ENCODE data around the gene EEF2K. TPM values are rescaled to one million over a fixed set of nuclear protein-coding genes. Genes with fewer than 3 reads are reported as not detected.
A peak's percentile ranks its signal among the peaks of the same experiment; 100 is the strongest.

Gene EEF2K
- total RNA-seq, 1 donor from 2014 or later: 12.2 TPM

GRCh38 chr16:22292320-22292719, 86.2 kb downstream of the EEF2K start:
- H3K4me3 ChIP-seq (ENCODE audit: low read depth, low read length): no peak overlapping the region
- no peak for DNase-seq (ENCODE audit: low read depth)
- TF ChIP-seq, protein P1, sequence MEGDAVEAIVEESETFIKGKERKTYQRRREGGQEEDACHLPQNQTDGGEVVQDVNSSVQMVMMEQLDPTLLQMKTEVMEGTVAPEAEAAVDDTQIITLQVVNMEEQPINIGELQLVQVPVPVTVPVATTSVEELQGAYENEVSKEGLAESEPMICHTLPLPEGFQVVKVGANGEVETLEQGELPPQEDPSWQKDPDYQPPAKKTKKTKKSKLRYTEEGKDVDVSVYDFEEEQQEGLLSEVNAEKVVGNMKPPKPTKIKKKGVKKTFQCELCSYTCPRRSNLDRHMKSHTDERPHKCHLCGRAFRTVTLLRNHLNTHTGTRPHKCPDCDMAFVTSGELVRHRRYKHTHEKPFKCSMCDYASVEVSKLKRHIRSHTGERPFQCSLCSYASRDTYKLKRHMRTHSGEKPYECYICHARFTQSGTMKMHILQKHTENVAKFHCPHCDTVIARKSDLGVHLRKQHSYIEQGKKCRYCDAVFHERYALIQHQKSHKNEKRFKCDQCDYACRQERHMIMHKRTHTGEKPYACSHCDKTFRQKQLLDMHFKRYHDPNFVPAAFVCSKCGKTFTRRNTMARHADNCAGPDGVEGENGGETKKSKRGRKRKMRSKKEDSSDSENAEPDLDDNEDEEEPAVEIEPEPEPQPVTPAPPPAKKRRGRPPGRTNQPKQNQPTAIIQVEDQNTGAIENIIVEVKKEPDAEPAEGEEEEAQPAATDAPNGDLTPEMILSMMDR (conservative IDR thresholded peaks at IDR 0.05; ENCODE audit: low read depth, low read length): no peak

- H3K4me3 ChIP-seq (ENCODE audit: low read depth, low read length): no peak overlapping the region
- TF ChIP-seq, protein P1 (conservative IDR thresholded peaks at IDR 0.05; ENCODE audit: low read depth, low read length): no peak
- DNase-seq (ENCODE audit: low read depth): no peak
Observed at GRCh38 chr16:22293137-22294106, 87.3 kb downstream of the EEF2K start.

GRCh38 chr16:22296225-22297113, 90.4 kb downstream of the EEF2K start:
- DNase-seq (ENCODE audit: low read depth): peak; percentile 33

GRCh38 chr16:22297114-22297870, 91.2 kb downstream of the EEF2K start, which contains the start of gene POLR3E:
Gene POLR3E, plus strand, starts transcription at chr16:22297409. Its CDS starts 5,560 bp downstream, at chr16:22302969.
- TF ChIP-seq, protein P1 (conservative IDR thresholded peaks at IDR 0.05; ENCODE audit: low read depth, low read length): peak; percentile 80
- DNase-seq (ENCODE audit: low read depth): peak; percentile 42
- peak within 1 kb of the TSS; percentile 90 for H3K4me3 ChIP-seq (ENCODE audit: low read depth, low read length)

More at GRCh38 chr16:22296225-22297113, 90.4 kb downstream of the EEF2K start:
- peak overlapping the region; percentile 90 for H3K4me3 ChIP-seq (ENCODE audit: low read depth, low read length)
- TF ChIP-seq, protein P1 (conservative IDR thresholded peaks at IDR 0.05; ENCODE audit: low read depth, low read length): no peak

DNA sequence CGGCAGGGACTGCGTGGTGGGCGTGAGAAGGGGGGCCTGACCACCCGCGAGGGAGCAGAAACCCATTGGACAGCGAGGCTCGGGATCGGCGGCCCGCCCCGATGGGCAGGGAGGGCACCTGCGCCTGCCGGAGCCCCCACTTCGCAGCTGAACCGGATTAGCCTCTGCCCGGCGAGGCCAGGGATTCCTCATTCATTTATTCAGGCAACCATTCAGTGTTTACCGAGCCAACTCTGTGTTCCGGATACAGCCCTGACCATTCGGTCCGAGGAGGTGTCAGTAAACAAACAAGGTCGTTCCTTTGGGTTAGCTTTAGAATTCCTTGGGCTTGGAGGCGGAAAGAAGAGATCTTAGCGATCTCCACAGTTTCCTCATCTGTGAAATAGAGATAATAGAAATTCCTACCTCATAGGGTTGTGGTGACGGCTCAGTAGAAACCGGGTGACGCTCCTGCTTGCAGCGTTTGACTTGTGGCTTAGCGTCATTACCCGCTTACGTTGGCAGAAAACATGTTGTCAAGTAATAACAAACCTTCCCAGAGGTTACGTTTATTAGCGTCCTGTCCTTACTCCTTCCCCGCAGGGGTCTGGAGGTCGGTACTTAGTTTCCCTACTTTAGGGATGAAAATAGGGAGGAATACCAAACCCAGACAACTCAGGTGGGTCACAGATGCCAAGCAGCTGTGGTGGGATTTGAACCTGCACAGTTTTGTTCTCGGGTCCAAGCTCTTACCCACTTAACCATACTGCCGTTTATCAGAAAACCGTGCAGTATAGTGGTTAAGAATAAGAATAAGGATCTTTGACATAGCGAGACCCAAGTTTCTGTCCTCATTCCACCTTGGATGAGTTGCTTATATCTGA, 92.0 kb downstream of the EEF2K start:
- H3K4me3 ChIP-seq (ENCODE audit: low read depth, low read length): peak overlapping the region; percentile 90
- peak; percentile 77 for DNase-seq (ENCODE audit: low read depth)
- TF ChIP-seq, protein P1 (conservative IDR thresholded peaks at IDR 0.05; ENCODE audit: low read depth, low read length): no peak
